Esophagus muscularis mucosa (tissue), 4 donors: ENCODE data around the gene HABP2.

Experiments
- EP300 ChIP-seq: sonication (generic); formaldehyde crosslinking; IDR thresholded peaks from one replicate; pipeline ENCODE4 v1.6.1; 2017; ENCODE audit warnings: antibody characterized with exemption
- POLR2A ChIP-seq: fragments of 450-650 bp; IDR thresholded peaks from one replicate; pipeline ENCODE4 v1.6.1; 2017; ENCODE audit warnings: antibody characterized with exemption, moderate library complexity, mild to moderate bottlenecking, low read depth
- POLR2AphosphoS5 ChIP-seq, 2 donors: sonication (generic); formaldehyde crosslinking; IDR thresholded peaks; one replicate each; pipeline ENCODE4 v1.6.1; 2017; ENCODE audit warnings: antibody characterized with exemption in 2 of 2
- TF ChIP-seq, protein P1 (sequence below), 3 experiments: fragments of 200-600 bp in 2 of 3; fragments of 450-650 bp in 1 of 3; sonication (generic) in 2 of 3; IDR thresholded peaks; one replicate each; pipeline ENCODE4 v1.5.1; 2017 to 2019; ENCODE audit warnings: antibody characterized with exemption in 3 of 3, mild to moderate bottlenecking in 2 of 3, moderate library complexity in 1 of 3

- TF ChIP-seq EP300 (no peak), POLR2AphosphoS5 (IDR thresholded peaks at IDR 0.05) (no peak), POLR2A (no peak)
- TF ChIP-seq, protein P1, sequence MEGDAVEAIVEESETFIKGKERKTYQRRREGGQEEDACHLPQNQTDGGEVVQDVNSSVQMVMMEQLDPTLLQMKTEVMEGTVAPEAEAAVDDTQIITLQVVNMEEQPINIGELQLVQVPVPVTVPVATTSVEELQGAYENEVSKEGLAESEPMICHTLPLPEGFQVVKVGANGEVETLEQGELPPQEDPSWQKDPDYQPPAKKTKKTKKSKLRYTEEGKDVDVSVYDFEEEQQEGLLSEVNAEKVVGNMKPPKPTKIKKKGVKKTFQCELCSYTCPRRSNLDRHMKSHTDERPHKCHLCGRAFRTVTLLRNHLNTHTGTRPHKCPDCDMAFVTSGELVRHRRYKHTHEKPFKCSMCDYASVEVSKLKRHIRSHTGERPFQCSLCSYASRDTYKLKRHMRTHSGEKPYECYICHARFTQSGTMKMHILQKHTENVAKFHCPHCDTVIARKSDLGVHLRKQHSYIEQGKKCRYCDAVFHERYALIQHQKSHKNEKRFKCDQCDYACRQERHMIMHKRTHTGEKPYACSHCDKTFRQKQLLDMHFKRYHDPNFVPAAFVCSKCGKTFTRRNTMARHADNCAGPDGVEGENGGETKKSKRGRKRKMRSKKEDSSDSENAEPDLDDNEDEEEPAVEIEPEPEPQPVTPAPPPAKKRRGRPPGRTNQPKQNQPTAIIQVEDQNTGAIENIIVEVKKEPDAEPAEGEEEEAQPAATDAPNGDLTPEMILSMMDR (IDR thresholded peaks at IDR 0.05): no peak
Observed at GRCh38 chr10:113522460-113522859, 30.4 kb upstream of the HABP2 start.
